NCI-H446 (cell line): ENCODE data around the gene BSG.
A peak's percentile ranks its signal among the peaks of the same experiment; 100 is the strongest.

ENCODE experiments used
- DNase-seq, 2 experiments: peaks; one replicate each; lab custom pipeline; 2025; lab: John Stamatoyannopoulos, UW

The BSG gene

DNA sequence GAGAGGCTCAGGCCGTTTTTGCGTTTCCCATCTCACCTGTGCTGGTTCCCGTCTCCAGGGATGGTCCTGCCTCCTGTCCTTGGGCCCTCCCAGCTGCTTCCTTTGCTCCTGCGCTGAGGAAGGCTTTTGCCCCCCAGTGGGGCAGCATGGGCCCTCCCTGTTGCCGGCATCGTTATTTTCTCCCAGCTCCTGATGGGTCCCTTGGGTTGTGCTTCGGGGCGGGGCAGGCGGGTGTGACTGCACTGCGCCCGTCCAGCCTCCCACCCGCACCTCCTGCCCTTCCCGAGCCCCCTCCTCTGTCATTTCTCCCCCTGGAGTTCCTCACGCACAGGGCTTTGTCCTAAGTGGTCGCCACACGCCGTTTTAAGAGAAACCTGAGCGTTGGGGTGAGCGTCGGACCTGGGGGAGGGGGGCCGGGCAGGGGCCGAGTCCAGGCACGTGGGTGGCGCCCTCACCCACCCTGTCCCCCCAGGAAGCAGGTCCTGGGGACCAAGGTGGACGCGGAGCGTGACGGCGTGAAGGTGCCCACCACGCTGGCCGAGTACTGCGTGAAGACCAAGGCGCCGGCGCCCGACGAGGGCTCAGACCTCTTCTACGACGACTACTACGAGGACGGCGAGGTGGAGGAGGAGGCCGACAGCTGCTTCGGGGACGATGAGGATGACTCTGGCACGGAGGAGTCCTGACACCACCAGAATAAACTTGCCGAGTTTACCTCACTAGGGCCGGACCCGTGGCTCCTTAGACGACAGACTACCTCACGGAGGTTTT is 31.3 kb upstream of the BSG start:
- no peak for DNase-seq

DNA sequence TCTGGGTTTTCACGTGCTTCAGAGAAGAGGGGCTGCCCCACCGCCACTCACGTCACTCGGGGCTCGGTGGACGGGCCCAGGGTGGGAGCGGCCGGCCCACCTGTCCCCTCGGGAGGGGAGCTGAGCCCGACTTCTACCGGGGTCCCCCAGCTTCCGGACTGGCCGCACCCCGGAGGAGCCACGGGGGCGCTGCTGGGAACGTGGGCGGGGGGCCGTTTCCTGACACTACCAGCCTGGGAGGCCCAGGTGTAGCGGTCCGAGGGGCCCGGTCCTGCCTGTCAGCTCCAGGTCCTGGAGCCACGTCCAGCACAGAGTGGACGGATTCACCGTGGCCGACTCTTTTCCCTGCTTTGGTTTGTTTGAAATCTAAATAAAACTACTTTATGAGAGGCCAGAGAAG is 30.7 kb upstream of the BSG start:
- no peak for DNase-seq

DNA sequence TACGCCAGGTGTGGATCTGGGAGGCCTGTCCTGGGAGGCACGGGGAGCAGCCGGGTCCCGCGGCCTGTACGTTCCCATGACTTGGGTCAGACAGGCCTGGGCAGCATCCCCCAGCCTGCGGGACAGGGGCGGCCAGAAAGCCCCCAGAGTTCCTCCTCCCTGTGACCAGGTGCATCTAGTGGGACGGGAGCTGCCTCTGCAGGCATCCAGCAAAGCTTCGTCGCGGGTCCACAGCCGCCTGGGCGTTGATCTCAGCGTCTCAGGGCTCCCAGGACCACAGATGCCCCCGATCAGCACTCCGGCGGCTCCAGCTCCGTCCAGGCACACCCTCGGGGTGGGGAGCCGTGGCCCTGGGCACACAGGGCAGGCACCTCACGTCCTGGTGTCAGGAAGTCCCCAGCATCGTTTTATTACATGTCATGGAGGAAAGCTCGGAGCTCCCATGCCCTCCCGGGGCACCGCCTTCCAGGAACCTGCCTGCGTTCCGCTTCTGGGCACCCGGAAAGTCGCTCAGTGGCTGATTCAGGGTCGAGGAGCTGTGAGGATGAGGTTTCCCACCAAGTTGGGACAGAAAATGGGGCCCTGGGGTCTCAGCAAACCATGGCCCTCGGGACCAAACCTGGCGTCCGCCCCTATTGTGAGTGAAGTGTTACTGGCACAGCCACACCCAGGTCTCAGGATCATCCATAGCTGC is 30.1 kb upstream of the BSG start:
- DNase-seq, result no peak

DNA sequence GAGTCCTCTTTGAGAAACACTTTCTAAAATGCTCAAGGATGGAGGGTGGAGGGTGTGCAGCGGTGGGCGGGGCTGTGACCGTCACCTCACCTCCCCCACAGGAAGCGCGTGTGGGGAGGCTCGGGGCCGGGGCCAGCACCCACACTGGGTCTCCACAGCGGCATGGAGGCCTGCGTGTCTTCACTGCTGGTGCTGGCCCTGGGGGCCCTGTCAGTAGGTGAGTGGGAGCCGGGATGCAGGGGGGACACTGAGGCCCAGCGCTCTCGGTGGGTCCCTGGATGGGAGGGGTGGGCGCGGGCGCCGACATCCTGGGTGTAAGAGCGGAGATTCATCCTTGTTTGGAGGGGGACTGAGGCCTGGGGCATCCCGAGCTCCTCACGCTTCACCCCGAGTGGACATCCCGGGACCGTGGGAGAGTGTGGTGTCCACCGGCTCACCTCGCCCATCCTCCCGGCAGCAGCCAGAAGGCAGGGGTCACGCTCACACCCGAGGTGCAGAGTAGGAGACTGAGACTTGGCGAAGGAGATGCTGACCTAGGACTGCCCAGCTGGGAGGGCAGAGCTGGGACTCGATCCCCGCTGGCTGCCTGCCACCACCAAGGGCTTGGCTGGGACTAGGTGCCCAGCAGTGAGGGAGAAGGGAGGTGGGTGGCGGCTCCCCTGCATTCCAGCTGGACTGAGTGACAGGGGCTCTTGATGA is 28.3 kb upstream of the BSG start, which contains the start of gene GZMM:
Gene GZMM, plus strand, starts transcription at position 144 of the 699 bp plus-strand sequence. Its CDS starts 19 bp downstream, at position 163.
- no peak for DNase-seq

DNA sequence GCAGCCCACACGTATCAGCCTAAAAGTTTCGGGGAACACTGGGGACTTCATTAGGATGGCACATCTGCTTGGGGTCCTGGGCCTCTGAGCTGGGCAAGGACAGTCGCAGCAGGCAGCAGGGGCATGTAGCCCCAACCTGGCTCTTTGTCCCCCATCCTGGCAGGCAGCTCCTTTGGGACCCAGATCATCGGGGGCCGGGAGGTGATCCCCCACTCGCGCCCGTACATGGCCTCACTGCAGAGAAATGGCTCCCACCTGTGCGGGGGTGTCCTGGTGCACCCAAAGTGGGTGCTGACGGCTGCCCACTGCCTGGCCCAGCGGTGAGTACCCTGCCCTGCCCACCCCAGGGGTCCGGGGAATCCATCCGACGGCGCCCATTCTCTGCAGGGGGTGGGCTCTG is 25.3 kb upstream of the BSG start:
- DNase-seq, result no peak

DNA sequence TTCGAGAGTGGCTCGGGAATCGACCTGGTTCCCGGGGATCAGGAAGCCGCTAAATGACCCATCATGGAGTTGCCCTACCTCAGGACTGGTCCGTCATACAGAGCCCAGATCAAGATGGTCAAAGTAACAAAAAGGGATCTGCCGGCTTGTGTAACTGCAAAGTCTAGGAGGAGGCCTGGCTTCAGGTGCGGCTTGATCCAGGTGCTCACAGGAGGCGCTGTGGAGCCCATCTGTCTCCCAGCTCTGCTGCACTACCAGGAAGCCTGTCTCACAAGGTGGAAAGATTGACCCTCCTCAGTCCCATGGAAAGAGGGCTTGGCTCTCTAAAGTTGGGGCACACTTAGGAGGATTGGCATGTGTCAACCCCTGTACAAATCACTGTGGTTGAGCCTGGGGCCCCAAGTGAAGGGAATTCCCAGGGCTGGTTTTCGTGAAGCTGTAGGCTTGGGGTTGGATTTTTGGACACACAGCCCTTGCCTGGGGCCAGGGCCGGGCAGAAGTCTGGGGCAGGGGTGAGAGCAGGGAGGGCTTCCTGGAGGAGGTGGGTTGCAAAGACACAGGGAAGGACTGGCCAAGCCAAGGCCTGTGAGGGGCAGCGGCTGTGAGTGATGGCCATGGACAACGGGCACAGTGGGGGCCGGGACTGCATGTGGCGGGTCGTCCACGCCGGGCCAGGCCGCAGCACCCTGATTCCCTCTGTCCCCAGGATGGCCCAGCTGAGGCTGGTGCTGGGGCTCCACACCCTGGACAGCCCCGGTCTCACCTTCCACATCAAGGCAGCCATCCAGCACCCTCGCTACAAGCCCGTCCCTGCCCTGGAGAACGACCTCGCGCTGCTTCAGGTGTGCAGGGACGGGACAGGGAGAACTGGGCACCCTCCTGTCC is 24.3 kb upstream of the BSG start:
- no peak for DNase-seq

DNA sequence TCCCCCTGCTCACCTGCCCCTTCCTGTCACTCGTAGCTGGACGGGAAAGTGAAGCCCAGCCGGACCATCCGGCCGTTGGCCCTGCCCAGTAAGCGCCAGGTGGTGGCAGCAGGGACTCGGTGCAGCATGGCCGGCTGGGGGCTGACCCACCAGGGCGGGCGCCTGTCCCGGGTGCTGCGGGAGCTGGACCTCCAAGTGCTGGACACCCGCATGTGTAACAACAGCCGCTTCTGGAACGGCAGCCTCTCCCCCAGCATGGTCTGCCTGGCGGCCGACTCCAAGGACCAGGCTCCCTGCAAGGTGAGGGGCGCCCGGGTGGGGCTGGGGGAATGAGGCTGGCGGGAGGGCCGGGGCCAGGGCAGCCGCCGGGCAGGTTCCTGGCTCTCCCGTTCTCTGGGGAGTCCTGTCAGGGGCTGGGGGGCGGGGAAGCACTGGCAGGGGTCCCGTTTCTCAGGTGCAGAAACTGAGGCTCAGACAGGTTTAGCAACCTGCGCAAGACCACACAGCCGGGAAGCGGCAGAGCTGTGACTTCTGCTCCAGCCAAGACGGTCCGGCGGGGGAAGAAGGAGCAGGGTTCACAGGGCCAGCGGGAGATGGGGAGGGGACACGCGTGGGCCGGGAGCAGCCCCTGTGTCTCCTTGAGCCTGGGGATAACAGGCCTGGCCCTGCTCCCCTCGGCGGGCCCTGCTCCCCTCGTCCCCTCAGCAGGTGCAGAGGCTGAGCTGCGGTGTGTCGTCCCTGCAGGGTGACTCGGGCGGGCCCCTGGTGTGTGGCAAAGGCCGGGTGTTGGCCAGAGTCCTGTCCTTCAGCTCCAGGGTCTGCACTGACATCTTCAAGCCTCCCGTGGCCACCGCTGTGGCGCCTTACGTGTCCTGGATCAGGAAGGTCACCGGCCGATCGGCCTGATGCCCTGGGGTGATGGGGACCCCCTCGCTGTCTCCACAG is 23.2 kb upstream of the BSG start:
- DNase-seq, result no peak

DNA sequence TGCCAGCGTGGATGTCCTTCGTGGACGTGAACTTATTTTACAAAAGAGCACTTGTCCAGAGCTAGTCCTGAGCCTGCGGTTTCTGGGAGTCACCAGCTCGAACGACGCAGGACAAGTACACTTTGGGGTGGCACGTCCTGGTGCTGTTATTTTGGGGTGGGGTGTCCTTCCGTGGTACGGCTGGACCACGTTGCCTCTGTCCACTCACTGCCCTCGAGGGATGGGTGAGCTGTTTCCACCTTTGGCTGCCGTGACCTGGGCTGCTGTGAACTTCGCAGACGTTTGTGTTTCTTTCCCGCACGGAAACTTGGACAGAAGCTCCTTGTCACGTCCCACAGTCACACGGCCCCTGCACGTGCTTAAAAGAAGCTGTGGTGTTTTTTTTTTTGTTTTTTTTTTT is 17.6 kb upstream of the BSG start:
- no peak for DNase-seq

DNA sequence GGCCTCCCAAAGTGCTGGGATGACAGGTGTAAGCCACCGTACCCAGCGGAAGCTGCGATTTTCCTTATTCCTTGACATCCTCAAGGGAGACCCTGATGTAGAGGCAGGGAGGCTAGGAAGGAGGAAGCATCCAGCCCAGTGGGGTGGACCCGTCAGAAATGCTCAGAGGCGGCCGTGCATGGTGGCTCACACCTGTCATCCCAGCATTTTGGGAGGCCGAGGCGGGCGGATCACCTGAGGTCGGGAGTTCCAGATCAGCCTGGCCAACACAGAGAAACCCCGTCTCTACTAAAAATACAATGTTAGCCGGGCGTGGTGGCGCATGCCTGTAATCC is 17.0 kb upstream of the BSG start:
- no peak for DNase-seq

DNA sequence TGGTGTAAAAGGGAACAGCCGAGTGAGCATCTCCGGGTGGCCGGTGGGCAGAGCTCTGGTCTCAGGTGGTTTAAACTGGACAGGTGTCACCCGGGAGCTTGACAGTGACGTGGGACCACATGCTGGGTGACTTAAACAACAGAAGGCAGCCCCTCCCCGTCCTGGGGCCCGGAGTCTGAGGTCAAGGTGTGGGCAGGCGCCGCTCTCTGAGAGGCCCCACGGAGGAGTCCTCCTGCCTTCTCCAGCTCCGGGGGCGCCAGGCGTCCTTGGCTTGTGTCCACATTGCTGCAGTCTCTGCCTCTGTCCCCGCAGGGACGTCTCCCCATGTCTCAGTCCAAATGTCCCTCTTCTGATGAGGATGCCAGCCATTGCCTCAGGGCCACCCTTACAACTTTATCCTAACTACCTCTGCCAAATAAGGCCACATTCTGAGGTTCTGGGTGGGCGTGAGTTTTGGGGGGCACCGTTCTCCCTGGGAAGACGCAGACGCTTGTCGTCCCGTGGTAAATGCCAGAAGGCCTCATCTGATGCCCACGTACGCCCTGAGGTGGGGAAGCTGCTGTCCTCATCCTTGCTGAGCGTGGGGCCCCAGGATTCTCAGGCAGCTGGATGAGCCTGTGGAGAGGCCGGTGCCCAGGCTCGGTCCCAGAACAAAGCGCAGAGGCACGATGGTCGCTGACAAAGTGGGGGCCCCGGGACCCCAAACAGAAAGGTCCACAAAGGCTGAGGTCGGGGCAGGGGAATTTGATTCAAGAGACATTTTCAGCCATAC is 15.6 kb upstream of the BSG start:
- DNase-seq, result no peak

DNA sequence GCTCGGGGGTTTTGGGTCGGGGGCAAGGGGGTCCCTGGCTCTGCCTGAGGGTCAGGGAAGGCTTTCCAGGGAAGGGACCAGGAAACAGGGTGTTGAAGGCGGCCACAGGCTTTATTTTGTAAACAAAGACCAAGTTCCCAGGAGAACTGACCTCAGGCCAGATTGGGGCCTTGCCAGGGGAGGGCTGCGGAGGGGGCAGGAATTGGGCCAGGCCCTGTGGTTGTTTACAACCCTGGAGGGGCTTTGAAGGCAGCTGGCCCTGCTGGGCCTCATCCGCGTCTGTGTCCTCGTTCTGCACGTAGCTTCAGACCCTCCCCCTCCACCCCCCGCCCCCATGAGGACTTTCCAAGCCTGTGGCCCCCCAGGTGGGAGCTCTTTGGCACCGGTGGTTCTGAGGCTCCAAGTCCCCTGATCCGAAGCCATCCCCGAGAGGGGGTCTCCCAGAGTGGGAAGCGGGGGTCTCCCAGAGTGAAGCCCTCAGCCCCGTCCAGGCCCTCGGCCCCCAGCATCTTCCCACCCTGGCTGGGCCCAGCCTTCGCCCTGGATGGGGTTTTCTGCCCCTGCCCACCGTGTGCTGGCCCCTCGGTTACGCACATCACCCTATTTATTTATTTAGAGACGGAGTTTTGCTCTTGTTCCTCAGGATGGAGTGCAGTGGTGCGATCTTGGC is 13.5 kb upstream of the BSG start:
- no peak for DNase-seq

DNA sequence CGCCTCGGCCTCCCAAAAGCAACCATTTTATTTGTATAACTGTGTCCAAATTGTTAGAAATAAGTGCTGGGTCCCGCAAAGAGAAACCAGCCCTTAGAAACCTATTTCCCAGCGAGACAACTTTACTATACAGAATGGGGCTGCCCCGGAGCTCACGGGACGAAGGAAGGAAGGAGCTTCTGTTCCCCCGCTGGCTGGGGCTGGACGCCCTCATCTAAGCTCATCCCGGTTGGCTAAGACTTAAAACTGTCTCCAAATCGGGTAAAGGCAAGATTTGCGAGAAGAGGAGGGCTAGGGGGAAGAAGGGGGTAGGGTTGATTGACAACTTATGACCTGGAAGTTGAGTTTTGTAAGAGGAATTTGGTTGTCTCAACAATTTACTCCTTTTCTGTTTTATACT is 12.3 kb upstream of the BSG start:
- no peak for DNase-seq

DNA sequence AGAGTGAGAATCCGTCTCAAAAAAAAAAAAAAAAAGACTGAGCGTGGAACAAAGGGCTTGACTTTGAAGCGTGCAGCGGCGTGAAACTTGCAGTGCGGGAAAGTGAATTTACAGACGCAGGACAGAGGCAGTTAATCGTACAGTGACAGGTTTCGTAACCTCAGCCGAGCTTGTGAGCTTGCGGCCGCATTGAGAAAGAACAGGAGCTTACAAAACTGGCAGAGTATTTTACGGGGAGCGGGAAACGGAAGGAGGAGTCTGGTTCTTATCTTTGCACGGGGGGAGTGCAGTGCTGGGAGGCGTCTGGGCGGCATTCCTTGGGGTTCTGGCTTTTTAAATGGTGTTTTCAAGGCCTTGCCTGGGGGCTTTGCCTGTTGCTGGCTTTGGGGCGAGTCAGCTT is 6.0 kb upstream of the BSG start:
- DNase-seq, result no peak

DNA sequence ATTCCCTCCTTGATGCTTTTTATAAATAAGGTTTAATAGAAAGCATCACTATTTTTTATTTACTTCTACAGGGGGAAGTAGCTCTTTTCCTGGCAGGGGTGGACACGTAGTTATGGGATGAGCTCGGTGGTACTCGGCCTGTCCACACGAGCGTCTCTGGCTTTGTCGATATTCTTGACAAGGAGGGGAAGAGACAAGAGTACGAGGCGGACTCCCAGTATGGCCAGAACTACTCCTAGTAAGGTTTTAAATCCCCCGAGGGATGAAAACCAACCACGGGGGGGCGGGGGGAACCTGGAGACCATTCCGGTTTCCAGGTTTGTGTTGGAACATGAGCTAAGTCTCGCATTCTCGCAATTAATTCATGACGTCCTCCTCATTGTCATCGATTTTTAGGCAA is 5.6 kb upstream of the BSG start:
- no peak for DNase-seq

DNA sequence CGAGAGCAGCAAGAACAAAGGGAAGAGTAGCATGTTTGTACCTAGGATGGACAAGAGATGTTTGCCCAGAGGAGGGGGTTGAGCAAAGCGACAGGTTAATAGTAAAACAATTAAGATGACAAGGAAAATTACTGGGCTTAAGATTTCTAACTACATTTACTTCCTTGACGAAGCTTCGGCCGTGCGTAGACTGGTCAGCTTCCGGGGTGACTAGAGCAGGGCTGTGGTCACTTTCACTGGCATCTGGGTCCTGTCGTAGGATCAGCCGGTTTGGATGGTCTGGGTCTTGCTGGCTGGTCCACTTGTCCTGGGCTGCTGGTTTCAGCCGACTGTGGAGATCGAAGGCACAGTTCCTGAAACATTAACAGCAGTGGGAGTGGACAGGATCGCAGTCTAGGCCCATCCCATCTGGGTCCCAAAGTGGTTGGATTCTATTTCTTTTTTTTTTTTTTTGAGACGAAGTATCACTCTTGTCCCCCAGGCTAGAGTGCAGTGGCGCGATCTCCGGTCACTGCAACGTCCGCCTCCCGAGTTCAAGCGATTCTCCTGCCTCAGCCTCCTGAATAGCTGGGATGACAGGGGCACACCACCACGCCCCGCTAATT is 5.0 kb upstream of the BSG start:
- no peak for DNase-seq

DNA sequence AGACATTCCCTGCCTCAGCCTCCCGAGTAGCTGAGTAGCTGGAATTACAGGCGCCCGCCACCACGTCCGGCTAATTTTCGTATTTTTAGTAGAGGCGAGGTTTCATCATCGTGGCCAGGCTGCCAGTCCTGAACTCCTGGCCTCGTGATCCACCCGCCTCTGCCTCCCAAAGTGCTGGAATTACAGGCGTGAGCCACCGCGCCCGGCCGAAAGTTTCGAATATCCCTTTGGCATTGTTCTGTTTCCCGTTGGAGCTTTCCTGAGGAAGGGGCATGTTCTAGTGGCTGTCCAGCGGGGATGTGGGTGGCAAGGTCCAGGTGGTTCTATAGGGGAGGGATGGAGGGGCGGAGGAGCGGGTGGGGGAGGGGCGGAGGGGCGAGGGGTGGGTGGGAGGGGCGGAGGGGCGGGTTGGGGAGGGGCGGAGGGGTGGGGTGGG is 2.1 kb upstream of the BSG start:
- DNase-seq, result no peak

DNA sequence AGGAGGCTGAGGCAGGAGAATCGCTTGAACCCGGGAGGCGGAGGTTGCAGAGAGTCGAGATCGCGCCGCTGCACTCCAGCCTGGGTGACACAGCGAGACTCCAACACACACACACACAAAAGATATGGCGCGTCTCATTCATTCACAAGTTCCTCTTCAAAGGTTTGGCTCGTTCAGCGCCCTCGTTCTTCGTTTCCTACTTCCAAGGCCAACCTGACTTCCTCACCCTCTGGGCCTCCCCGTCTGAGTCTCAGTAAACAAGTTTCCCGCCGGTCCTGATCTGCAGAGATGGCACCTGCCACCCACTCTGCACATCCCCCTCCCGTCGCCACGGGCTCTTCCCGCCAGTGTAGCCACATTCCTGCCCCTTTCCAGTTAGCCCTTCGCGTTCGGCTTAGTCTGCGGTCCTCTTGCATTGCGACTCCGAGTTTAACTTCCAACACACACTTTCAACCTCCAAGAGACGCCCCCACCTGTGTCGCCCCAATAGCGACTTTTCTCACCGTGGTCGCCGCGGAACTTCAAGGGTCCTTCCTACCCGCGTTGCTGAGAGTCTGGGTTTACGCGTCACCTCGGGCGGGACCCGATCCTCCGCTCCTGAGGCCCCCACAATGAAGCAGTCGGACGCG is 1.3 kb upstream of the BSG start:
- peak; percentile 51 to 85 for DNase-seq

DNA sequence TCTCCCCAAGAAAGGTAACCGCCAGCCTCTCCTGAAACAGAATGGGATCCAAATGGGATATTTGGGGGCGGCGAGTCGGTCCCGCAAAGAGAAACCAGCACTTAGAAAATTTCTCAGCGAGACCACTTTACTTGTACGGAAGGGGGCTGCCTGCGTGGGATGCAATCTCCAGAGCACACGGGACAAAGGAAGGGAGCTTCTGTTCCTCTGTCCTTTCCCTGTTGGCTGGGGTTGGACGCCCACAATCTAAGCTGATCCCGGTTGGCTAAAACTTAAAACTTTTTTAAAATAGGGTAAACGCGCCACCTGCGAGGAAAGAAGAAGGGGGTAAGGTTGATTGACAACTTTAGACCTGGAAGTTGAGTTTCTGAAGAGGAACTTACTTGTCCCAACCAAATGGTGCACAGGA is 826 bp upstream of the BSG start:
- peak; percentile 60 for DNase-seq
